Thyroid gland (tissue), 4 donors: ENCODE data around the gene RND2.
"Not testable (repeated sequence)": the region's sequence is repeated elsewhere in the genome, so short reads cannot be mapped to it uniquely, and the experiment has no call there.

Source experiments
- POLR2A ChIP-seq, 2 donors: fragments of 450-650 bp; IDR thresholded peaks; one replicate each; pipeline ENCODE4 v1.6.1; 2017; ENCODE audit warnings: antibody characterized with exemption in 2 of 2, mild to moderate bottlenecking in 2 of 2, moderate library complexity in 1 of 2
- TF ChIP-seq, protein P1 (sequence below), 6 experiments: fragments of 200-600 bp in 3 of 6; fragments of 450-650 bp in 3 of 6; sonication (generic) in 3 of 6; IDR thresholded peaks; one replicate each; pipeline ENCODE4 v1.5.1; 2016 to 2019; ENCODE audit warnings: antibody characterized with exemption in 6 of 6, mild to moderate bottlenecking in 2 of 6, inconsistent platforms in 1 of 6, moderate library complexity in 1 of 6

DNA sequence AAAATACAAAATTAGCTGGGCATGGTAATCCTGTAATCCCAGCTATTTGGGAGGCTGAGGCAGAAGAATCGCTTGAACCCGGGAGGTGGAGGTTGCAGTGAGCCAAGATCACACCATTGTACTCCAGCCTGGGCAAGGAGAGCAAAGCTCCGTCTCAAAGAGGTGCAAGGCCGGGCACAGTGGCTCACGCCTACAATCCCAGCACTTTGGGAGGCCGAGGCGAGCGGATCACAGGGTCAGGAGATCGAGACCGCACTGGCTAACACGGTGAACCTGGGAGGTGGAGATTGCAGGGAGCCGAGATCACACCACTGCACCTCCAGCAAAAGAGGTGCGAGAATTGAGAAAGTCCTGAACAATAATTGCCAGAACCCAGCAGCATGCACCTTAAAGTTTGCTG, 24.1 kb upstream of the RND2 start:
- TF ChIP-seq, protein P1, sequence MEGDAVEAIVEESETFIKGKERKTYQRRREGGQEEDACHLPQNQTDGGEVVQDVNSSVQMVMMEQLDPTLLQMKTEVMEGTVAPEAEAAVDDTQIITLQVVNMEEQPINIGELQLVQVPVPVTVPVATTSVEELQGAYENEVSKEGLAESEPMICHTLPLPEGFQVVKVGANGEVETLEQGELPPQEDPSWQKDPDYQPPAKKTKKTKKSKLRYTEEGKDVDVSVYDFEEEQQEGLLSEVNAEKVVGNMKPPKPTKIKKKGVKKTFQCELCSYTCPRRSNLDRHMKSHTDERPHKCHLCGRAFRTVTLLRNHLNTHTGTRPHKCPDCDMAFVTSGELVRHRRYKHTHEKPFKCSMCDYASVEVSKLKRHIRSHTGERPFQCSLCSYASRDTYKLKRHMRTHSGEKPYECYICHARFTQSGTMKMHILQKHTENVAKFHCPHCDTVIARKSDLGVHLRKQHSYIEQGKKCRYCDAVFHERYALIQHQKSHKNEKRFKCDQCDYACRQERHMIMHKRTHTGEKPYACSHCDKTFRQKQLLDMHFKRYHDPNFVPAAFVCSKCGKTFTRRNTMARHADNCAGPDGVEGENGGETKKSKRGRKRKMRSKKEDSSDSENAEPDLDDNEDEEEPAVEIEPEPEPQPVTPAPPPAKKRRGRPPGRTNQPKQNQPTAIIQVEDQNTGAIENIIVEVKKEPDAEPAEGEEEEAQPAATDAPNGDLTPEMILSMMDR (IDR thresholded peaks at IDR 0.05) = not testable (repeated sequence)
- TF ChIP-seq POLR2A (IDR thresholded peaks at IDR 0.05) = not testable (repeated sequence)
